ENCODE measurements around the gene ZNF488. TPM values are rescaled to one million over a fixed set of nuclear protein-coding genes. Genes with fewer than 3 reads are reported as not detected.
"Not testable (repeated sequence)": the region's sequence is repeated elsewhere in the genome, so short reads cannot be mapped to it uniquely, and the experiment has no call there.

The ZNF488 gene
- total RNA-seq, 1 donor from 2014 or later: under 0.01 TPM

- no peak for DNase-seq
Measured at GRCh38 chr10:47409866-47410256, 25.8 kb upstream of the ZNF488 start.

GRCh38 chr10:47409171-47409865 lies 25.2 kb upstream of the ZNF488 start:
- no peak for DNase-seq

GRCh38 chr10:47408606-47409005 lies 24.5 kb upstream of the ZNF488 start:
- DNase-seq: no peak

GRCh38 chr10:47406870-47407691 lies 23.0 kb upstream of the ZNF488 start:
- DNase-seq: peak; percentile 32

GRCh38 chr10:47406548-47406869 lies 22.4 kb upstream of the ZNF488 start:
- no peak for DNase-seq

- no peak for DNase-seq
Measured at GRCh38 chr10:47405857-47406547, 21.9 kb upstream of the ZNF488 start.

GRCh38 chr10:47404937-47405336 lies 20.8 kb upstream of the ZNF488 start:
- no peak for DNase-seq

- DNase-seq: no peak
Measured at GRCh38 chr10:47404446-47404845, 20.4 kb upstream of the ZNF488 start.

GRCh38 chr10:47403446-47404318 lies 19.6 kb upstream of the ZNF488 start:
- peak; percentile 11 for DNase-seq

GRCh38 chr10:47402641-47403301 lies 18.7 kb upstream of the ZNF488 start:
- peak; percentile 70 for DNase-seq

- DNase-seq: peak; percentile 6
Measured at GRCh38 chr10:47401874-47402640, 18.0 kb upstream of the ZNF488 start.

- DNase-seq: no peak
Measured at GRCh38 chr10:47401210-47401609, 17.1 kb upstream of the ZNF488 start.

GRCh38 chr10:47400786-47401185 lies 16.7 kb upstream of the ZNF488 start:
- no peak for DNase-seq

GRCh38 chr10:47400251-47400650 lies 16.2 kb upstream of the ZNF488 start:
- no peak for DNase-seq

GRCh38 chr10:47397256-47397655 lies 13.2 kb upstream of the ZNF488 start:
- DNase-seq: no peak

- no peak for DNase-seq
Measured at GRCh38 chr10:47396311-47396717, 12.2 kb upstream of the ZNF488 start.

GRCh38 chr10:47389619-47390018 lies 5.5 kb upstream of the ZNF488 start:
- no peak for DNase-seq

- DNase-seq: no peak
Measured at GRCh38 chr10:47388879-47389278, 4.8 kb upstream of the ZNF488 start.

- DNase-seq: not testable (repeated sequence)
Measured at GRCh38 chr10:47386104-47386503, 2.0 kb upstream of the ZNF488 start.

GRCh38 chr10:47383261-47384147 lies 589 bp downstream of the ZNF488 start:
- DNase-seq: no peak

All from dermis blood vessel endothelial cell (primary cell).